Measurements from ENCODE around the gene RFC5. TPM values are rescaled to one million over a fixed set of nuclear protein-coding genes. Genes with fewer than 3 reads are reported as not detected.
A peak's percentile ranks its signal among the peaks of the same experiment; 100 is the strongest.

Gene RFC5
- total and polyA plus RNA-seq, 2 of the 13 experiments (the other 11 are each of a cell fraction or from before 2014, with no cell fraction given) = 16.8 to 51.4 TPM

DNA sequence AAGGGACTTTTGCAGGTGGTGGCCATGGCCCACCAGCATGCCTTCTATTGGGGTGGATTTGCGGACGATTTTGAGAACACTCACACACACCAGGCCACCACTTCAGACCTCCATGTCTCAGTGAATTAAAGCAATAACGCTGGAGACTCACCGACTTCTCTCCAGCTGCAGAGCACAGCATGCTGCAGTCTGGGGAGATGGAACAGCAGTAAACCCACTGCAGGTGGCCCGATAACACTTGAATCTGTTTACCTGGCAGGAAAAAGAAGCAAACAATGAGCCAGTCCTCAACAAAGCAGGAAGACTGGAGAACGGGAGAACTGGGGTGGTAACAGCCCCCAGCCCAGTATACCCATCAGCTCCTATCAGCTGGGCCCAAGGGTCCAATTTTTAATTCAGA is 21.6 kb downstream of the RFC5 start:
- H3K9me3 ChIP-seq (ENCODE audit: low read length) = no peaks in the 10 kb centered on the region
- BruUV-seq (replicated peaks) = no TSS peak
- 84% methylated on average over 6 of the region's 6 CpGs for WGBS (ENCODE audit: low lambda C conversion rate)
- no peak for FAIRE-seq
- H3K27me3 ChIP-seq (ENCODE audit: control insufficient read depth in 1 of 2, insufficient read depth in 2 of 2, low read length in 2 of 2) = no peaks in the 10 kb centered on the region
- no peak overlapping the region for H3K9ac ChIP-seq (ENCODE audit: insufficient read depth, low read depth, low read length)
- ChIA-PET CTCF (ENCODE audit: low intra/inter-chr PET ratio, low total read pairs) (no interaction called here), POLR2A (no interaction called here)
- H3K27ac ChIP-seq (ENCODE audit: extremely low read length, insufficient read depth, low read length) = peak overlapping the region; percentile 34
- DNase-seq (ENCODE audit: low spot score) = no peak
- H4K20me1 ChIP-seq (ENCODE audit: insufficient read depth, low read length) = no peaks in the 10 kb centered on the region
- intact Hi-C loops (cut with micrococcal nuclease; ENCODE audit: unreplicated experiment) (no loop called here), in situ Hi-C loops (cut with HindIII; ENCODE audit: extremely low pct_ligation_motif_present, low pct_unique_long_range_greater_than_20kb) (no loop called here)
- ATAC-seq = no peak
- no peak overlapping the region for H3K4me2 ChIP-seq (ENCODE audit: low read depth, low read length)
- no peak for TF ChIP-seq CCDC6 (CRISPR knock-in tag; IDR thresholded peaks at IDR 0.05)
- TF ChIP-seq HMG20A (CRISPR knock-in tag; IDR thresholded peaks at IDR 0.05; ENCODE audit: borderline replicate concordance) = no peak
- no peak for TF ChIP-seq ZNF749 (CRISPR knock-in tag; IDR thresholded peaks at IDR 0.05; ENCODE audit: borderline replicate concordance)
- no peak for TF ChIP-seq ZNF512 (CRISPR knock-in tag; IDR thresholded peaks at IDR 0.05)
- TF ChIP-seq GLI4 (CRISPR knock-in tag; IDR thresholded peaks at IDR 0.05; ENCODE audit: borderline replicate concordance) = no peak
- no peak for TF ChIP-seq ZNF251 (CRISPR knock-in tag; IDR thresholded peaks at IDR 0.05)
- no peak for TF ChIP-seq TOPORS (CRISPR knock-in tag; IDR thresholded peaks at IDR 0.05)
- H3K4me3 ChIP-seq (replicated peaks in 1 of 3; ENCODE audit: insufficient read depth in 1 of 3, low read depth in 2 of 3, low read length in 3 of 3) = no peak overlapping the region
- H3K79me2 ChIP-seq (ENCODE audit: insufficient read depth, low read length) = no peaks in the 10 kb centered on the region
- peaks cover 15% of the 10 kb centered on the region for H3K4me1 ChIP-seq (ENCODE audit: insufficient read depth, low read length)
- H3K36me3 ChIP-seq (replicated peaks in 1 of 2; ENCODE audit: control insufficient read depth in 1 of 2, insufficient read depth in 2 of 2, low read length in 2 of 2) = peaks cover 29 to 67% of the 10 kb centered on the region in 2 experiments
- H2AFZ ChIP-seq (ENCODE audit: low read length) = no peak overlapping the region

GRCh38 chr12:118042091-118042490 is 25.6 kb downstream of the RFC5 start:
- ATAC-seq (no peak), FAIRE-seq (no peak), DNase-seq (ENCODE audit: low spot score) (no peak)
- POLR2A ChIA-PET = no interaction called here
- no peaks in the 10 kb centered on the region for H3K27me3 ChIP-seq (ENCODE audit: control insufficient read depth in 1 of 2, insufficient read depth in 2 of 2, low read length in 2 of 2)
- peaks cover 25% of the 10 kb centered on the region for H3K4me1 ChIP-seq (ENCODE audit: insufficient read depth, low read length)
- no peaks in the 10 kb centered on the region for H3K79me2 ChIP-seq (ENCODE audit: insufficient read depth, low read length)
- H3K9me3 ChIP-seq (ENCODE audit: low read length) = no peaks in the 10 kb centered on the region
- in situ Hi-C loops (cut with HindIII; ENCODE audit: extremely low pct_ligation_motif_present, low pct_unique_long_range_greater_than_20kb) = no loop called here
- WGBS (ENCODE audit: low lambda C conversion rate) = 98% methylated on average over 4 of the region's 4 CpGs
- no peak overlapping the region for H3K9ac ChIP-seq (ENCODE audit: insufficient read depth, low read depth, low read length)
- intact Hi-C loops (cut with micrococcal nuclease; ENCODE audit: unreplicated experiment) = no loop called here
- no peak overlapping the region for H3K4me2 ChIP-seq (ENCODE audit: low read depth, low read length)
- H3K27ac ChIP-seq (ENCODE audit: extremely low read length, insufficient read depth, low read length) = no peak overlapping the region
- CTCF ChIA-PET (ENCODE audit: low intra/inter-chr PET ratio, low total read pairs) = no interaction called here
- no TSS peak for BruUV-seq (replicated peaks)
- H3K4me3 ChIP-seq (replicated peaks in 1 of 3; ENCODE audit: insufficient read depth in 1 of 3, low read depth in 2 of 3, low read length in 3 of 3) = no peak overlapping the region
- H4K20me1 ChIP-seq (ENCODE audit: insufficient read depth, low read length) = no peaks in the 10 kb centered on the region
- no peak overlapping the region for H2AFZ ChIP-seq (ENCODE audit: low read length)
- peaks cover 18 to 36% of the 10 kb centered on the region in 2 experiments for H3K36me3 ChIP-seq (replicated peaks in 1 of 2; ENCODE audit: control insufficient read depth in 1 of 2, insufficient read depth in 2 of 2, low read length in 2 of 2)
- no peak for TF ChIP-seq FOXP1 (IDR thresholded peaks at IDR 0.05)
- no peak for TF ChIP-seq FOXP1 (CRISPR knock-in tag; IDR thresholded peaks at IDR 0.05)
- TF ChIP-seq HOXA3 (CRISPR knock-in tag; IDR thresholded peaks at IDR 0.05) = no peak
- TF ChIP-seq, protein P1, sequence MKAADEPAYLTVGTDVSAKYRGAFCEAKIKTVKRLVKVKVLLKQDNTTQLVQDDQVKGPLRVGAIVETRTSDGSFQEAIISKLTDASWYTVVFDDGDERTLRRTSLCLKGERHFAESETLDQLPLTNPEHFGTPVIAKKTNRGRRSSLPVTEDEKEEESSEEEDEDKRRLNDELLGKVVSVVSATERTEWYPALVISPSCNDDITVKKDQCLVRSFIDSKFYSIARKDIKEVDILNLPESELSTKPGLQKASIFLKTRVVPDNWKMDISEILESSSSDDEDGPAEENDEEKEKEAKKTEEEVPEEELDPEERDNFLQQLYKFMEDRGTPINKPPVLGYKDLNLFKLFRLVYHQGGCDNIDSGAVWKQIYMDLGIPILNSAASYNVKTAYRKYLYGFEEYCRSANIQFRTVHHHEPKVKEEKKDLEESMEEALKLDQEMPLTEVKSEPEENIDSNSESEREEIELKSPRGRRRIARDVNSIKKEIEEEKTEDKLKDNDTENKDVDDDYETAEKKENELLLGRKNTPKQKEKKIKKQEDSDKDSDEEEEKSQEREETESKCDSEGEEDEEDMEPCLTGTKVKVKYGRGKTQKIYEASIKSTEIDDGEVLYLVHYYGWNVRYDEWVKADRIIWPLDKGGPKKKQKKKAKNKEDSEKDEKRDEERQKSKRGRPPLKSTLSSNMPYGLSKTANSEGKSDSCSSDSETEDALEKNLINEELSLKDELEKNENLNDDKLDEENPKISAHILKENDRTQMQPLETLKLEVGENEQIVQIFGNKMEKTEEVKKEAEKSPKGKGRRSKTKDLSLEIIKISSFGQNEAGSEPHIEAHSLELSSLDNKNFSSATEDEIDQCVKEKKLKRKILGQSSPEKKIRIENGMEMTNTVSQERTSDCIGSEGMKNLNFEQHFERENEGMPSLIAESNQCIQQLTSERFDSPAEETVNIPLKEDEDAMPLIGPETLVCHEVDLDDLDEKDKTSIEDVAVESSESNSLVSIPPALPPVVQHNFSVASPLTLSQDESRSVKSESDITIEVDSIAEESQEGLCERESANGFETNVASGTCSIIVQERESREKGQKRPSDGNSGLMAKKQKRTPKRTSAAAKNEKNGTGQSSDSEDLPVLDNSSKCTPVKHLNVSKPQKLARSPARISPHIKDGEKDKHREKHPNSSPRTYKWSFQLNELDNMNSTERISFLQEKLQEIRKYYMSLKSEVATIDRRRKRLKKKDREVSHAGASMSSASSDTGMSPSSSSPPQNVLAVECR (CRISPR knock-in tag; IDR thresholded peaks at IDR 0.05; ENCODE audit: borderline replicate concordance) = no peak
- TF ChIP-seq ZNF598 (CRISPR knock-in tag; IDR thresholded peaks at IDR 0.05; ENCODE audit: borderline replicate concordance) = no peak
- TF ChIP-seq, protein P2, sequence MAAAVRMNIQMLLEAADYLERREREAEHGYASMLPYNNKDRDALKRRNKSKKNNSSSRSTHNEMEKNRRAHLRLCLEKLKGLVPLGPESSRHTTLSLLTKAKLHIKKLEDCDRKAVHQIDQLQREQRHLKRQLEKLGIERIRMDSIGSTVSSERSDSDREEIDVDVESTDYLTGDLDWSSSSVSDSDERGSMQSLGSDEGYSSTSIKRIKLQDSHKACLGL (CRISPR knock-in tag; IDR thresholded peaks at IDR 0.05) = no peak
